HG03139 (cell line): ENCODE data around the gene SRGAP1.

Experiments
- ATAC-seq: cut with Tn5 transposase; IDR thresholded peaks from one replicate; pipeline ENCODE4 v1.9.1; 2021; ENCODE audit not compliant: unreplicated experiment

The SRGAP1 gene

DNA sequence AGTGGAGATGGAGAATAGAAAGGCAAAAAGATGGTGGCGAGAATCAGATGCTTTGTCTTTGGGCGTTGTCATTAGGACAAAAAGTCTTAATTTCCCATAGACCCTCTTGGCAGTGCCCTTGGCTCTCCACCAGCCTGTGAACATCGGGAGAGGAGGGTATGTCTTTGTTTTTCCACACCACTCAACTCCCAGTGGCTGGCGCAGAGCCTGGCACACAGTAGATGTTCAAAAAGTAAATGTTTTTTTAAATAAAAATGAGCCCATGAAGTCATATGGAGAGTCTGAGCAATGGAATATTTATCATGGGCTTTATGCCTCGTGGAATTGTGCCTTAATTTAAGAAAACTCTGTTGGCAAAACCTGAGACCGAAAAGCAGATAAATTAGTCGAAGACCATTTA, 90.4 kb downstream of the SRGAP1 start:
- no peak for ATAC-seq

DNA sequence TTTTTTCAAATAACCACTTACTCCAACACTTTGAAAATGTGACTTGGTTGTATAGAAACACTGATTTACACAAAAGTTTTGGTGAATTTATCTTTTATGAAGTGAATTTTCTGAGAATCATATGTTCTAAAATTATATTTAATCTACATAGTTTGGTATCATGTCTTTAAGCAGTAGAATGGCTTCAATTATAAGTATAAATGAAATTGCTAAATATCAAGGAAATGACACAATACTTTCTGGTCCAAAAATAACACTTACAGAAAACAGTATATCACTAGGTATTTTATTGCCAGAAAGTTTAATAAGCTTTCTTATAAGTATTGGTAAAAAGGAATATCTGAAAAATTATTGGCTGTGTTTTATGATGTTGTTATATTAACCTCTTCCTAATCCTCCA, 90.9 kb downstream of the SRGAP1 start:
- no peak for ATAC-seq

DNA sequence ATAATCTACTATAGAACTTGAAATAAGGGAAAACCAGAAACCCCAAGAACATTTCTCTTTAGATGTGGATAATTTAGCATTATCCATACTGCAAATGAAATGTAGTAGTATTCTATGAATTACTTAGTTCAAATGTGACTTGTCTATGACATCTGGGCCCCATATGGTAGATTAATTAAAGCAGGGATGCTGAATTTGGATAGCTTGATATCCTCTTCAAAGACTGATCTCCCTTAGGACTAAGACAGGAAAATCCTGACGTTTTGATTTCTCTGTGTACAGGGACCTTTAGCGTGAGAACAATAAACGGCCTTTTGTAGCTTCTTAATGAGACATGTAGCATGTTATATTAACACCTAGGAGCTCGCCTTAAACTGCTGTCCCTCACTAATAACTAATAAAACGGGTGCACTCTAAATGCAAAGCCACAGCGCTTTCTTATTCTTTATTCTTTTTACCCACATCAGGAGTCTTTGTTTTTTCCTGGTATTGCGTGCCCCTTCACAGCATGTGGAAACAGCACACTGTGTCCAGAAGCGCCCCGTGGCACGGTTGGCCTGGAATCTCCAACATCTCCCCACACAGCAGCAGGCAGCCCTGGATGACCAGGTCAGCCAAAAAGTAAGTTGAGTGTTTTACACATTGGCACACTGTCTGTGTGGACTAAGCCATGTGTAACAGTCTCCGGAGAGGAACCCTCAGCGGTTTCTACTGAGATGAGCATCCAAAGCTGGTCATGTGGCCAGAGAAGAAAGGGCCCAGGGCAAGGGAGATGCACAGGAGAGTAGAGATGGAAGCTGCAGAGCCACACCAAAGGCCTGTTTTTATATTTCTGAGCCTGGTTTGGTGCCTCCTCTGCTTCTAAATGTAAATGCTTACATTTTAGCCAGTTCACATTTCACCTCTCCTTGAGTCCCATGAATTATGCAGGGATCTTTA, 93.1 kb downstream of the SRGAP1 start:
- ATAC-seq, result no peak

DNA sequence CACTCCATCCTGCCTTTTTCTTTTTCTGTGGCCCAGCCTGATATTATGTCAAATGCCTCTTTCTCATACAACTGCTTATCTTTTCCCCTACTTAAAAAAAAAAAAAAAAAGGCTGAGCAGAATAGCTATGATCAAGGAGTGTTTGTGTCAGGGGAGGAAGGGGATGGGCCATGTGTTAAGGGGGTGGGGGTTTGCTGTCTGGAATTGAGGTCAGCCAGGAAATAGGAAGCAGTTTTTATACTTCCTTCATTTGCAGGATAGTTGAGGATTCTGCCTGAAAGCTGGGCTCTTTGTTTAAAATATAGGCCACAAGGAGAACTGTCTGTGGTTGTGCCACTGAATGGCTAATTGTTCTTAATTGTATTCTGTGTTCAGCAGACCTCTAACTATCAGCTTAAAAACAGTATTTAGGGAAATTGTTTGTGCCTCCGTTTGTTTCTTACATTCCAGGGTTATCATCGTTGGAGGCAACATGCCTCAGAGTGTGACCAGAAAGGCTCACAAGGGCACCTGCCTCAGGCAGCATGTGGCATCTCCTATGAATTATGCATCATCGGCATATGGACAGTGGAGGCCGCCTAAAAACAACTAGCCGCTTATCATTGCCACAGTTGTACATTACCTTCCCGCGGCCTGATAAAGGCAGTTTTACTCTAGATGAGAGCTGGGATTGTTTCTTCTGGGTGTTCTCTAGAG, 96.0 kb downstream of the SRGAP1 start:
- ATAC-seq, result no peak

DNA sequence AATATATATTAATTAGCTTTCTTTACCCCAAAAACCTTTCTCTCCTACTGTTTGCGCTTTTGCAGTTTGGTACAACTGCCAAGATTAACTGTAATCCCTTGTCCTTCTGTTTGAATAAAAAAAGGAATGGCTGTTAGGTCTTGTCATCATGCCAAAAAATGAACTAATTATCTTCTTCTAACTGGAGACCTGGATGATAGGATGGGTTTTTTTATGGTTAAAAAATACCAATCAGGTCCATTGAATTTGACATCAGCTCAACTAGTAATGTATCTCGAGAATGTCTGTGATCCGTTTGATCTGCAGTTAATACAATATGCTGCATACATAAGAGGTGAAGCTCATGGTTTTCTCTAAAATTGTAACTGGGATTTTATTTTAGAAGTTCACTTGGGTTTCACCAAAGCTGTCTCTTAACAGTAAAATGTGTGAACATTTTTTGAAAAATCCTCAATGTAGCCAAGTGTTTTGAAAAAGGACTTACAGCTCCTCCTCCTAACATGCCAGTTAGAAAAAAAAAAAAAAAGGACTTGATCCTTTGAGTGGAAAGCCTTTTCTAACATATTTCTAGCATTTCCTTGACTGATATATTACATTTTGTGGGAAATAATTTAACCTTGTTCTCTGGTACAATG, 96.8 kb downstream of the SRGAP1 start:
- no peak for ATAC-seq

DNA sequence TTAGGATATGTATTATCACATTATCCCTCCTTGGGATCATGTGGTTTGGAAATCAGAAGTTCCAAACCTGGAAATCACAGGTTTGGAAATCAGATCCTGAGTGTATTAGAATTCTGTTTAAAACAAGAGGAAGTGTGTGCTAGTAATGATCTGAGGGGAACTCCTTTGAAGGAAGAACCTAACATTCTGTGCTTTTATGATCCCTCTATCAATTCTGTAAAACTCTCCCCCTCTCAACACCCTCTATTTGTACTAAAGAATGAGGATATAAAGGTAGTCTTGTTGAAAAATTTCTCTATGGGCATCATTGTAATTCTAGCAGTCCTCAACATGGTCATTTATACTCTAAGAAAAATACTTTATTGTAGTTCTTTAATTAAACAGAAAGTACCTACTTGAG, 97.4 kb downstream of the SRGAP1 start:
- no peak for ATAC-seq

DNA sequence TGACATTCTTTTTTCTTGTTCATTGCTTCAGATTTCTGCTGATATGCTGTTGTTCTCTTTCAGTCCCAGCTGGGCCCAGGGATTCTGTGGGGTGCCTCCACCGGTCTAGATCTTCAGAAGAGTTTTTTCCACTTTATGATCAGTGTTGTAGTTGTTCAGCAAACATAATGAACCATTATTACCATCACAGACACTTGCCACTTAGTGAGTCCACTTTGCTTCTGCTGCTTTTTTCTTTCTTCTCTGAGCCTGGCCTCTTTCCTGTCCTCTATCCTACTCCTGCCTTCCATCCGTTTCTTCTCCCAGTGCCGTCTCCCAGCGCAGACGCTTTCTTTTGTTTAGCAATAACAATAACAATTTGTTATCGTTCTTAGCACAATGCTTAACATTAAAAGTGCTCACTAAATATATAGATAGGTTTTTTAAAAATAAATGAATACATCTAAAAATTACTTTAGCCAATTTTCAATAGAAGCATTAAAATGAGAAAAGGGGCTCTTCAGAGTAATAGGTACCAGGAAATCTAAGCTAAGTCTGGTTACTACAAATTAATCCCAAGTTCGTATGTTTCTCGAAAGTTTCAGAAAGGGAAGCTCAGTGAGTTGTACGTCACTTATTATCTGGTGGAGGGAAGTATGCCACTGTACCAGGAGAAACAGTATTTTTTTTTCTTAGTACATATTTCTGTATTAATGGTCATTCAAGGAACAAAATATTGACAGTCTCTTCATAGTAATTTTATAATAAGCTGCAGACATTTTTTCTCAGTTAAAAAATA, 98.2 kb downstream of the SRGAP1 start:
- ATAC-seq, result no peak

DNA sequence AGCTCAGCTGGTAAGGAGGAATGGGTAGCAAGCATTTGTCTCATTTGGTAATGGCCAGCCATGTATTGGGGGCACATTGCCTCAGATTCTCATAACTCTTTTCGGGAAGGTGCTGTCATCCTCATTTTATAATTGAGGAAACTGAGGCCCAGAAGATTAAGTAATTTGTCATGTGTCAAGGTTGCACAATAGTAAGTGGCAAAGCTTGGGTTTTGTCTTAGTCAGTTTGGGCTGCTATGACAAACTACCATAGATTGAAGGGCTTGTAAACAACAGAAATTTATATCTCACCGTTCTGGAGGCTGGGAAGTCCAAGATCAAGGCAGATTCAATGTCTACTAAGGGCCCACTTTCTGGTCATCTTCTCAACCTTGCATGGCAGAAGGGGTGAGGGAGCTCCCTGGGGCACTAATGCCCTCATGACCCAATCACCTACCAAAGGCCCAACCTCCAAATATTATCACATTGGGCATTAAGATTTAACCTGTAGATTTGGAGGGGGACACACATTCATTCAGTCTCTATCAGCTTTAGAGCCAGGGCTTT, 99.6 kb downstream of the SRGAP1 start:
- no peak for ATAC-seq

DNA sequence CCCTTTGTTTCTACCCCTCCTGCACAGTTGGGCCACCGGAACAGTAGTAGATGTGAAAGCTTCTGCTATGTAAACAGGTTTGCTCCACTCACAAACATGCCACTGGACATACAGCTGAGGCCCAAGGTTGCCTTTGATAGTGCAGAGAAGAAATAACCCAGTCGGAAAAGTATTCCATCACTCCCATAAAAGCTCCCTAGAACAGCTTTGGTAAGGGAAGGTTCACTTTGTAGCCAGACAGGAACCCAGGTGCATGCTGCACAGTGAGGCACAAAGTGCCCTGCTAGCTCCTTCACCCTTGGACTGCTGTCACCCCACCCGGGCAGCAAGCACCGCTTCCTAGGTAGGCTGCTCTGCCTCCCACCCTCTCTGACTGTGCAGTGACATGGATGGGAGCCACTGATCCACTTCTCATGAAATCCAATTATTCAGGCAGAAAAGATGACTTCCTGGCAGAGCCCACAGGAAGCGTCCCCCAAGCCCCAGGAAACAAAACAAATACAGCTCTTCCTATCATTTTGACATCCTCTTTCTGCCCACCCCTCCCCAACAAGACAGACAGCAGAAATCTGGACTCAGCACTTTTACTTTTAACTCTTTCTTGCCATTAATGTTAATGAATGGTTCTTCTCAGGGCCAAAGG, 100.2 kb downstream of the SRGAP1 start:
- ATAC-seq, result no peak

DNA sequence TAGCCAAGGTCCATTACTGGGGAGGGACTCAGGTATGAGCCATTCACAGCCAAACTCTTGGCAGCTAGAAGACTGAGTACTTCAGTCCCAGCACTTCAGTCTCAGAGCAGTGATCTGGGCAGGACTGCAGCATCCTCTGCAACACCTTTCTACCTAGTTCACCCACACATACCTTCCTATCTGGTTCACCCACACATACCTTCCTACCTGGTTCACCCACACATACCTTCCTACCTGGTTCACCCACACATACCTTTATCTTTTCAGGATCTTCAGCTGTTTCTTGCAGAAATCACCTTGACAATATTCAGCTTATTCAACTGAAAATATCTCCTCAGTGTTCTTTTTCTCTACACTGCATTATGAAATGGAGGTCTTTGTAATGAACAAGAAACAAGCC, 101.3 kb downstream of the SRGAP1 start:
- ATAC-seq, result no peak

DNA sequence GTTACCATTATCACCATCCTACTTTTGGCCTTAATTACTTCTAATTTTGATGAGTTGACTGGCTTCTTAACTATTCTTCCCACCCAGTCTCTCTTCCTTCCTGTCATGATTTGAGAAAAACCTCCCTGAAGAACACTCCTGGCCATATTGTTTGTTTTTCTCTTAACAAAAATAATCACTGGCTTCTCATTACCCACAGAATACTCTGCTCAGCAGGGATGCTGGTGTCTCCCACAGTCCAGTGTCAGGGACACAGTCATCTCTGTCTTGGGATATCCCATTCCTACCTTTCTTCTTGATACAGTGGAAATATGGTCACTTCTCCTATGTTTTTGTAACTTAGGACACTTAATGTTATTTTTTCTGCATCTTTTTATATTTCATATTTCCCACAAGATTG, 103.7 kb downstream of the SRGAP1 start:
- ATAC-seq, result no peak

DNA sequence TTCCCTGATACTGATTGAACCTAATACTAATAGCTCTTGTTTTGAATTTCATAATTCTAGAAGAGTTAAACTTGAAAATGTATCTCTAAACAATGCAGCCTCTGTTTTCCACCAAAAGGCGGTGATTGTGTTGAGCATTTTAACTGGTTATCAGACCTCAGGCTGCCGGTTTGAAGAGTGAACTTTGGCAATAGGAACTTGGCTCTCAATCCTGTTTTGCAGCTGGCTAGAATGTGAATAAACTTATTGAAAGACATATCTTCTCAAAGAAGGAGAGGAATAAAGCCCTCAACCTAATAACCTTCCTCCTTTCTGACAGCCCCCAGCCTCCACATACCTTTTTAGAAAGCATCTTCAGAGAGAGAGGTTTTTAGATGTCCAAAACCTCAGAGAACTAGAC, 105.4 kb downstream of the SRGAP1 start:
- ATAC-seq, result no peak

DNA sequence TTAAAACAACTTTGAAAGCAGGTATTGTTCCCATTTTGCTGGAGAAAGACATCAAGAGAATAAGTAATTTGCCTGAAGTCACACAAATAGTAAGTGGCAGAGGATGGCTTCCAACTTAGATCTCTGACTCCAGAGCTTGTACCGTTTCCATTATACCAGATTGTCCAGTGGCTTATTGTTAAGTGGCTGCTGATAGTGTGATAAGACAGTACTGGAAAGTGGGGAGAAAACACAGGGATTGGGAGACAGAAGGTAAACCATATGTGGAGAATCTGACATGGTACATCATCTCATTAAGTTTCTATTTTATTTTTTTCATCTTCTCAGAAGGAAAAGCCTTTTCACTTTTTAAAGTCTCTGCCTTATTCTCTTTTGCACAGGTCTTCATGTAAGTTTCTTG, 108.5 kb downstream of the SRGAP1 start:
- no peak for ATAC-seq

DNA sequence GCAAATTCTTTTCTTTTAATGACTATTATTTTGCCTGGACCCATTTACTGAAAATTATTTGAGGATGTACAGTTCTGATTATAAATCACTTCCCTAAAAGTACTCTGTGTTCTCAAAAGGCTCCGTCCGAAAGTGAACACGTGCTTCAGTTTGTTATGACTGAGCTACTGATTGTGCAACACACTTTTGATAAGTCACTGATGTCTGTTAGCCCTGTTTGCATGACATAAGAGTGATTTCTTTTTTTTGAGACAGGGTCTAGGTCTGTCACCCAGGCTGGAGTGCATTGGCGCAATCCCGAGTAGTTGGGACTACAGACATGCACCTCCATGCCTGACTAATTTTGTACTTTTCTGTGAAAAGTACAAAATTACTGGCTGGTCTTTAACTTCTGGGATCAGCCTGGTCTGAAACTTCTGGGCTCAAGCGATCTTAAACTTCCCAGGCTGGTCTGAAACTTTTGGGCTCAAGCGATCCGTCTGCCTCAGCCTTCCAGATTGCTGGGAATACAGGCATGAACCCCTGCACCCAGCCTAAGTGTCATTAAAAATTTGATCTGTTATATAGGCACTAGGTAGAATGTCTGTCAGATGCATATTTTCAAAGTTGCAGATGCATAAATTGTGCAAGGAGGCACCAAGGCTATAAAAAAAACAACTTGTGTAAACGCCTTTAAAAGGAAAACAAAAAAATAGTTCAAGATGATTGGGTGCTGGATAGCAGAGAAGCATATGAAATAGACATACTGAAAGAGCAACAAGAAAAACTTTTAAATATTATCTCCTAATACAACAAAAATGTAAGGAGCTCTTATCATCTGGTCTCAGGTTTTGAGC, 111.5 kb downstream of the SRGAP1 start:
- no peak for ATAC-seq

DNA sequence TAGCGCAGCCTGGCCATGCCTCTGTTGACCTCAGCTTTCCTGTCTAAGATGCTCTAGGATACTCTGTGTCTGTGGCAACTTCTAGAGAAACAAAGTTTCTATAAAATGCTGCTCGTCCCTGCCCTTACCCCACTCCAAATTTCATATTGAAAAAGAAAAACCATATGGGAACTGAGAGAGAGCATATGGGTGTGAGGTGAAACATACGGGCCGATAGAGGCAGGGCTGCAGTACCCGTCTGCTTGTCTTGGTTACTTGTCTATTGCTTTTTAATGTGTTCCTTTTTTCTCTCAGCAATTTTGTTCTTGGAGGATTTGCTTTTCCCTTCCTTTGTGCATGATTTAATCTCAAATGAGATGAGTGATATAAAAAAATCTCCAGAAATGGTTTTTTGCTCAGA, 113.0 kb downstream of the SRGAP1 start:
- ATAC-seq, result no peak

DNA sequence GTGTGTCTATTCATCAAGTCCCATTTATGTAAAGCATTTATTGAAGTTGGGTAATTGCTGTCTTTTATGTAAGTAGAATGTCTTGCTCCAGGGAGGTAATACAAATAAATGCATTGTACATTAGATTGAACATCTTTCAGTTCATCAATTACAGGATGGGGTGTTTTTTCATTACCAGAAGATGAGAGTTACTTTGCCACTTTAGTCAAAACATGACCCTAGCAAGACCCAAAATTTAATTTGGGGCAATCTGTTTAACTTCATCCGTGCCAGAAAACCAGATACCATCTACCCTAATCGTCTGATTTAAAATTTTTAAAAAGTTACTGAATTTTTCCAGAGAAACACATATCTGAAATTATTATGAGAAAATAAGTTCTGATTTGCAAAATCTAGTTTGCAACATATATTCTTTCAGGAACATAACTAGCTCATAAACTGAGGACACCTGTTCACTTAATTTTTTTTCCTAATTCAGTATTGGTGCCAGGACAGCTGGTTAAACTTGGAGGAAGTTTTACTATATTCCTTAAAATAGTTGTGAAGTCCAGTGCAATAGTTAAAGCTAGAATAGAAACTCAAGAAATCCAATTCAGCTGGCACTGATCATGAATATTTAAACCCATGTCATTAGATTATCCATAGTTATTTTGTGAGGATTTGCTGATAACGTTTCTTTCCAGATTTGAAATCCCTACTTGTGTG, 114.5 kb downstream of the SRGAP1 start:
- no peak for ATAC-seq

DNA sequence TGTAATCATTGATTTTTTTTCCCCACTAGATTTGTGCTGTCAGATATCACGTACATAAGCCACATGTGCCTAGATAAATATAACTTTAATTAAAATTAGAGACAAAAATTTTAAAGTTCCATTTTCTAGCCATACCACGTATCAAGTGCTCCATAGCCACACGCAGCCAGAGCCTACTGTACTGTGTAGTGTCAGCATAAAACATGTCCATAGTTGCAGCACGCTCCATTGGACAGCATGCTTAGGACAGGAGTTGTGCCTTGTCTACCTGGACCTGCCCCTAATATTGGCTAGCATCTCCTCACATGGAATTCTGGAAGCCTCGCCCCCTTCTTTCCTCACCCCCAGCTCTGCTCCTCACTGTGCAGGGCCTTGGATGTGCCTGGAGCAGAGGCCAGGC, 116.5 kb downstream of the SRGAP1 start:
- ATAC-seq, result no peak

DNA sequence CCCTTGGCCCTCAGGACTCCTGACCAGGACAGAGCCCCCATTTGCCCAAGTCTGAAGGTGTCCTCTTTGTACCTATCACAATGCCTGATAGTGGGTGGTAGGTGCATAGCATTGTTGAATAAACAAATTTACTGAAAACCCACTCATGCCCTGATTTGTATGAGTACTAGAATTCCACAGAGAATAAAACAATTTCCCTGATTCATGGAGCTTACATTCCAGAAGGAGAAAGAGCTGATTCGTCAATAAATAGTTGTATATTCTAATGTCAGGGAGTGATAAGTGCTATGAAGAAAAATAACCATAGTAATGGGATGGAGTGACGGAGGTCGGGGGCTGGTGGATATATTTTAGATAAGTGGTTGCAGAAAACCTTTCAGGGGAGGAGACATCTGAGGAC, 117.0 kb downstream of the SRGAP1 start:
- ATAC-seq, result no peak

DNA sequence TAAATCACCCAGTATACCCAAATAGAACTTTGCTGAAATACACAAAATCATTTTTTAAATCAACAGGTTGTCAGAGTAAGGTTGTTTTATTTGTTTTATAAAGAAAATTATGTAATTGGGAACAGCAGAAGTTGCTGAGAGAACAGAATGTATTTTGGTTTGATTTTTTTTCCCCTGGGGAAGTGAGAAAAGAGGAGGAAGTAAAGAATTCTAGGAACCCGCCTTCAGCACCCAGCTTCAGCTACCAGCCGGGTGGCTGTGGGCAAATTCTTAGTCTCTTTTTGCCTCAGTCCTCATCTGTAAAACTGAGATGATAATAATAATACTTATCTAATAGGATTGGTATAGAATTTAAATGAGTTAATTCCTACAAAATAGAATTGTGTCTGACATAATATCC, 119.4 kb downstream of the SRGAP1 start:
- ATAC-seq, result no peak
